DND-41 (cell line): ENCODE results near the gene CDS1.

ENCODE experiments used
- ATAC-seq: fragments of 200-7000 bp; cut with Tn5 transposase; 3 replicates; pipeline ENCODE4 v1.9.1; 2021; ENCODE audit warnings: low read depth; ENCODE audit not compliant: insufficient read depth
- DNase-seq: peaks from one replicate; pipeline ENCODE4 v3.0.0-alpha.2; 2020
- H2AFZ ChIP-seq: 2 replicates; pipeline ENCODE4 v1.6.0; 2012; ENCODE audit warnings: low read depth, low read length
- H3K27ac ChIP-seq: 2 replicates; pipeline ENCODE4 v1.5.1; 2012; ENCODE audit warnings: low read length, inconsistent platforms
- H3K27me3 ChIP-seq: fragments of 200-600 bp; sonication (generic); 2 replicates; pipeline ENCODE4 v1.6.0; 2012; ENCODE audit warnings: low read length, mild to moderate bottlenecking, inconsistent platforms; ENCODE audit not compliant: insufficient read depth, poor library complexity
- H3K36me3 ChIP-seq: 2 replicates; pipeline ENCODE4 v1.5.1; 2012; ENCODE audit warnings: low read length, inconsistent platforms; ENCODE audit not compliant: insufficient read depth
- H3K4me1 ChIP-seq: 2 replicates; pipeline ENCODE4 v1.5.1; 2012; ENCODE audit warnings: mild to moderate bottlenecking, low read length; ENCODE audit not compliant: insufficient read depth
- H3K4me2 ChIP-seq: 2 replicates; pipeline ENCODE4 v1.6.0; 2012; ENCODE audit warnings: mild to moderate bottlenecking, moderate library complexity, low read length, inconsistent platforms; ENCODE audit not compliant: insufficient read depth
- H3K4me3 ChIP-seq, 2 experiments: fragments of 200-600 bp in 1 of 2; shearing (Covaris generic) in 1 of 2; 2 replicates each; pipeline ENCODE4 v1.5.1; 2012 to 2016; ENCODE audit warnings: inconsistent platforms in 2 of 2, low read length in 2 of 2, mild to moderate bottlenecking in 2 of 2, low read depth in 1 of 2, moderate library complexity in 1 of 2
- H3K79me2 ChIP-seq: 2 replicates; pipeline ENCODE4 v1.6.0; 2012; ENCODE audit warnings: low read length, inconsistent platforms; ENCODE audit not compliant: insufficient read depth
- H3K9ac ChIP-seq: 2 replicates; pipeline ENCODE4 v1.6.0; 2012; ENCODE audit warnings: low read depth, mild to moderate bottlenecking, inconsistent platforms, low read length, moderate library complexity
- H3K9me3 ChIP-seq: 2 replicates; pipeline ENCODE4 v1.5.1; 2012; ENCODE audit warnings: low read length, moderate library complexity, mild to moderate bottlenecking, inconsistent platforms; ENCODE audit not compliant: insufficient read depth, severe bottlenecking
- H4K20me1 ChIP-seq: 2 replicates; pipeline ENCODE4 v1.6.0; 2012; ENCODE audit warnings: low read length; ENCODE audit not compliant: insufficient read depth
- CTCF ChIP-seq: IDR thresholded peaks from 2 replicates; pipeline ENCODE4 v1.5.1; 2012; ENCODE audit warnings: borderline replicate concordance, low read length, moderate library complexity, mild to moderate bottlenecking; ENCODE audit not compliant: poor library complexity, severe bottlenecking; ENCODE audit errors: extremely low read depth
- EZH2 ChIP-seq: IDR thresholded peaks from 3 replicates; pipeline ENCODE4 v1.6.1; 2012; ENCODE audit warnings: borderline replicate concordance, low read depth, mild to moderate bottlenecking, moderate library complexity, low read length, inconsistent platforms; ENCODE audit not compliant: severe bottlenecking

The CDS1 gene

DNA sequence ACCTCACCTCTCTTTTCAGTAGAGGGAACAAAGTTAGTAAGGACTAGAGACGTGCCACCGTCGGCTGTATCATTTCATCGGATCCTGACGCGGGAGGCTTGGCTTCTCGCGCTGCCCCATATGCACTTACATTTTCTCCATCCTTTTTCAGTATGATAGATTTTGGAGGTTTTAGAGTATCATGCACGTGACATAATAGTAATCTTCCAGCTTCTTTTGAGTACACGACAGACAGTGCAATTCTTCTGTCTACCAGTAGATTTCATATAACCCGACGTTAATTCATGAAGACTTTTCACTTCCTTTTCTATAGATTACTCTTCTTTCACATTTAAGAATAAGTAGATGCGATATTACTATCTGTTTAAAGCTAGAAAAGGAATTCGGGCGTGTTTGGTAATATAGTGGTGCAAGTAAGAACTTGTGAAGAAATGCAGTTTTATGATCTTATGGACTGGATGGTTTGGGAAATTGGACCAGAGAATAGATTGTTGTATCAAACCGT is 1.0 kb downstream of the CDS1 start:
- H3K4me2 ChIP-seq = no peak overlapping the region
- H2AFZ ChIP-seq = no peak overlapping the region
- no peaks in the 10 kb centered on the region for H4K20me1 ChIP-seq
- H3K27me3 ChIP-seq = no peaks in the 10 kb centered on the region
- H3K36me3 ChIP-seq = no peaks in the 10 kb centered on the region
- H3K4me1 ChIP-seq = no peaks in the 10 kb centered on the region
- no peak overlapping the region for H3K27ac ChIP-seq
- peaks cover 3% of the 10 kb centered on the region for H3K9me3 ChIP-seq
- DNase-seq (no peak), ATAC-seq (no peak)
- H3K9ac ChIP-seq = no peak overlapping the region
- no peaks in the 10 kb centered on the region for H3K79me2 ChIP-seq
- no peak overlapping the region for H3K4me3 ChIP-seq
- no peak for TF ChIP-seq EZH2
- no peak for TF ChIP-seq CTCF

- no peaks in the 10 kb centered on the region for H4K20me1 ChIP-seq
- no peaks in the 10 kb centered on the region for H3K4me1 ChIP-seq
- no peaks in the 10 kb centered on the region for H3K27me3 ChIP-seq
- no peaks in the 10 kb centered on the region for H3K79me2 ChIP-seq
- no peak overlapping the region for H3K4me2 ChIP-seq
- peaks cover 3% of the 10 kb centered on the region for H3K9me3 ChIP-seq
- no peak overlapping the region for H3K27ac ChIP-seq
- H3K9ac ChIP-seq = no peak overlapping the region
- H3K4me3 ChIP-seq = no peak overlapping the region
- ATAC-seq = no peak
- TF ChIP-seq EZH2 (no peak), CTCF (no peak)
- no peaks in the 10 kb centered on the region for H3K36me3 ChIP-seq
- H2AFZ ChIP-seq = no peak overlapping the region
- DNase-seq = no peak
Measured at GRCh38 chr4:84585251-84585650, 2.3 kb downstream of the CDS1 start.

DNA sequence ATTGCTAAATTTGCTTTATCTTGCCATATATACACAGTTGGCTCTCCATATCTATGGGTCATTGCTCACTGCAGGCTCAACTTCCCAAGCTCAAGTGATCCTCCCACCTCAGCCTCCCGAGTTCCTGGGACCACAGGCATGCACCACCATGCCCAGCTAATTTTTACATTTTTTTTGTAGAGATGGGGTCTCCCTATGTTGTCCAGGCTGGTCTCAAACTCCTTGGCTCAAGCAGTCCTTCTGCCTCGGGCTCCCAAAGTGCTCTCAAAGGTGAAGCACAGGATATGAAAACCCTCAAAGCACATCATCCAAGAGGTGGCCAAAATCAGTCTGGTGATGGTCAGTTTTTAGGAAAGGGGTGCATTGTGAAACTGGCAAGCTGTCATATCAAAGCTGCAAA is 11.8 kb downstream of the CDS1 start:
- H3K79me2 ChIP-seq = no peaks in the 10 kb centered on the region
- no peaks in the 10 kb centered on the region for H3K4me1 ChIP-seq
- H3K4me2 ChIP-seq = no peak overlapping the region

More for the DNA sequence above, 11.8 kb downstream of the CDS1 start:
- ATAC-seq (no peak), DNase-seq (no peak)
- Histone ChIP-seq H3K4me3 (no peak overlapping the region), H2AFZ (no peak overlapping the region), H3K9me3 (no peaks in the 10 kb centered on the region), H3K27ac (no peak overlapping the region), H3K27me3 (no peaks in the 10 kb centered on the region), H4K20me1 (no peaks in the 10 kb centered on the region), H3K36me3 (no peaks in the 10 kb centered on the region), H3K9ac (no peak overlapping the region)
- TF ChIP-seq CTCF (no peak), EZH2 (no peak)
